Gastroesophageal sphincter (tissue), 4 donors: ENCODE results near the gene MFF. TPM values are rescaled to one million over a fixed set of nuclear protein-coding genes. Genes with fewer than 3 reads are reported as not detected.

Experiments
- ATAC-seq: fragments of 150-250 bp; one replicate; pipeline ENCODE4 v1.9.1; 2016; ENCODE audit warnings: mild to moderate bottlenecking, moderate library complexity
- H3K27ac ChIP-seq, 4 donors: fragments of 200-600 bp; sonication (generic) in 3 of 4; 1 replicate in 3 of 4; 2 replicates in 1 of 4; pipeline ENCODE4 v1.5.1; 2016 to 2019
- H3K27me3 ChIP-seq: fragments of 200-600 bp; sonication (generic); one replicate; pipeline ENCODE4 v1.5.1; 2019
- H3K36me3 ChIP-seq, 2 donors: fragments of 200-600 bp; sonication (generic); one replicate each; pipeline ENCODE4 v1.5.1; 2019; ENCODE audit warnings: control low read depth in 1 of 2
- H3K4me1 ChIP-seq, 3 donors: fragments of 200-600 bp; sonication (generic); 1 replicate in 2 of 3; 2 replicates in 1 of 3; pipeline ENCODE4 v1.5.1; 2016 to 2019; ENCODE audit warnings: control low read depth in 2 of 3
- H3K4me3 ChIP-seq, 2 donors: fragments of 200-600 bp; sonication (generic); one replicate each; pipeline ENCODE4 v1.5.1; 2019; ENCODE audit warnings: mild to moderate bottlenecking in 1 of 2, moderate library complexity in 1 of 2
- H3K9me3 ChIP-seq, 3 donors: fragments of 200-600 bp; sonication (generic); one replicate each; pipeline ENCODE4 v1.5.1; 2017 to 2019; ENCODE audit warnings: control low read depth in 2 of 3
- CTCF ChIP-seq, 4 experiments: fragments of 200-600 bp in 2 of 4; fragments of 450-650 bp in 2 of 4; sonication (generic) in 1 of 4; IDR thresholded peaks; one replicate each; pipeline ENCODE4 v1.5.1; 2017 to 2019; ENCODE audit warnings: antibody characterized with exemption in 4 of 4, mild to moderate bottlenecking in 2 of 4, moderate library complexity in 2 of 4
- EP300 ChIP-seq: sonication (generic); formaldehyde crosslinking; IDR thresholded peaks from one replicate; pipeline ENCODE4 v1.6.1; 2017; ENCODE audit warnings: antibody characterized with exemption, mild to moderate bottlenecking
- POLR2A ChIP-seq, 2 donors: fragments of 450-650 bp; IDR thresholded peaks; one replicate each; pipeline ENCODE4 v1.6.1; 2017; ENCODE audit warnings: antibody characterized with exemption in 2 of 2, mild to moderate bottlenecking in 2 of 2, moderate library complexity in 1 of 2
- POLR2AphosphoS5 ChIP-seq: sonication (generic); formaldehyde crosslinking; IDR thresholded peaks from one replicate; pipeline ENCODE4 v1.6.1; 2017; ENCODE audit warnings: antibody characterized with exemption
- WGBS, 2 donors: methylation state at CpG; one replicate each; pipeline ENCODE4 v1.1.5; 2018; ENCODE audit warnings: low coverage in 1 of 2; 5-methylcytosine and 5-hydroxymethylcytosine counted together
- total RNA-seq, 4 donors: library from RNA; depleted of rRNA; stranded (reverse); fragments of >200 nt; gene quantifications; one replicate each; pipeline ENCODE4 v1.1.0, GENCODE V29; 2016

Gene MFF
- total RNA-seq, 4 donors from 2014 or later: 106 to 140 (median 118) TPM

GRCh38 chr2:227310756-227311110 is 14.3 kb upstream of the MFF start:
- TF ChIP-seq CTCF (IDR thresholded peaks at IDR 0.05) (no peak), EP300 (no peak), POLR2A (IDR thresholded peaks at IDR 0.05) (no peak), POLR2AphosphoS5 (no peak)
- 86 to 93% methylated on average over 4 of the region's 4 CpGs for WGBS, 2 donors
- ATAC-seq: no peak

GRCh38 chr2:227311861-227312506 is 13.1 kb upstream of the MFF start:
- no peaks in the 10 kb centered on the region for H3K27me3 ChIP-seq
- WGBS, 2 donors: 85 to 98% methylated on average over 5 of the region's 5 CpGs
- no peak for ATAC-seq
- H3K4me1 ChIP-seq: no peaks in the 10 kb centered on the region
- no peak overlapping the region for H3K4me3 ChIP-seq
- no peaks in the 10 kb centered on the region for H3K36me3 ChIP-seq
- no peaks in the 10 kb centered on the region for H3K9me3 ChIP-seq
- TF ChIP-seq POLR2AphosphoS5: no peak
- no peak for TF ChIP-seq POLR2A (IDR thresholded peaks at IDR 0.05)
- TF ChIP-seq CTCF (IDR thresholded peaks at IDR 0.05): no peak
- no peak for TF ChIP-seq EP300
- H3K27ac ChIP-seq: no peak overlapping the region

More at GRCh38 chr2:227310756-227311110, 14.3 kb upstream of the MFF start:
- Histone ChIP-seq H3K4me1 (no peaks in the 10 kb centered on the region), H3K27me3 (no peaks in the 10 kb centered on the region), H3K9me3 (no peaks in the 10 kb centered on the region), H3K27ac (no peak overlapping the region), H3K36me3 (no peaks in the 10 kb centered on the region), H3K4me3 (no peak overlapping the region)

GRCh38 chr2:227312579-227312978 is 12.5 kb upstream of the MFF start:
- H3K27me3 ChIP-seq: no peaks in the 10 kb centered on the region
- H3K27ac ChIP-seq: no peak overlapping the region
- no peaks in the 10 kb centered on the region for H3K9me3 ChIP-seq
- TF ChIP-seq POLR2AphosphoS5: no peak
- no peak for TF ChIP-seq POLR2A (IDR thresholded peaks at IDR 0.05)
- no peak for TF ChIP-seq CTCF (IDR thresholded peaks at IDR 0.05)
- no peak for TF ChIP-seq EP300
- no peak for ATAC-seq
- 47 to 50% methylated on average over 2 of the region's 2 CpGs for WGBS, 2 donors
- H3K4me3 ChIP-seq: no peak overlapping the region
- no peaks in the 10 kb centered on the region for H3K4me1 ChIP-seq
- no peaks in the 10 kb centered on the region for H3K36me3 ChIP-seq

GRCh38 chr2:227313310-227313709 is 11.7 kb upstream of the MFF start:
- H3K27me3 ChIP-seq: no peaks in the 10 kb centered on the region
- 89 to 100% methylated on average over 1 of the region's 1 CpG for WGBS, 2 donors
- ATAC-seq: no peak
- H3K36me3 ChIP-seq: no peaks in the 10 kb centered on the region
- H3K4me3 ChIP-seq: no peak overlapping the region
- TF ChIP-seq POLR2AphosphoS5 (no peak), CTCF (IDR thresholded peaks at IDR 0.05) (no peak), POLR2A (IDR thresholded peaks at IDR 0.05) (no peak), EP300 (no peak)
- no peaks in the 10 kb centered on the region for H3K4me1 ChIP-seq
- H3K9me3 ChIP-seq: no peaks in the 10 kb centered on the region
- no peak overlapping the region for H3K27ac ChIP-seq

GRCh38 chr2:227317834-227318233 is 7.2 kb upstream of the MFF start:
- Histone ChIP-seq H3K4me3 (no peak overlapping the region), H3K27me3 (no peaks in the 10 kb centered on the region), H3K27ac (no peak overlapping the region), H3K4me1 (no peaks in the 10 kb centered on the region), H3K36me3 (no peaks in the 10 kb centered on the region), H3K9me3 (no peaks in the 10 kb centered on the region)
- WGBS, 2 donors: 90% methylated on average over 2 of the region's 2 CpGs; no CpG with 5 or more reads in 1 of the 2 donors
- TF ChIP-seq POLR2A (IDR thresholded peaks at IDR 0.05) (no peak), CTCF (IDR thresholded peaks at IDR 0.05) (no peak), POLR2AphosphoS5 (no peak), EP300 (no peak)
- no peak for ATAC-seq
